Measurements from ENCODE around the gene HOXB7.

The HOXB7 gene

DNA sequence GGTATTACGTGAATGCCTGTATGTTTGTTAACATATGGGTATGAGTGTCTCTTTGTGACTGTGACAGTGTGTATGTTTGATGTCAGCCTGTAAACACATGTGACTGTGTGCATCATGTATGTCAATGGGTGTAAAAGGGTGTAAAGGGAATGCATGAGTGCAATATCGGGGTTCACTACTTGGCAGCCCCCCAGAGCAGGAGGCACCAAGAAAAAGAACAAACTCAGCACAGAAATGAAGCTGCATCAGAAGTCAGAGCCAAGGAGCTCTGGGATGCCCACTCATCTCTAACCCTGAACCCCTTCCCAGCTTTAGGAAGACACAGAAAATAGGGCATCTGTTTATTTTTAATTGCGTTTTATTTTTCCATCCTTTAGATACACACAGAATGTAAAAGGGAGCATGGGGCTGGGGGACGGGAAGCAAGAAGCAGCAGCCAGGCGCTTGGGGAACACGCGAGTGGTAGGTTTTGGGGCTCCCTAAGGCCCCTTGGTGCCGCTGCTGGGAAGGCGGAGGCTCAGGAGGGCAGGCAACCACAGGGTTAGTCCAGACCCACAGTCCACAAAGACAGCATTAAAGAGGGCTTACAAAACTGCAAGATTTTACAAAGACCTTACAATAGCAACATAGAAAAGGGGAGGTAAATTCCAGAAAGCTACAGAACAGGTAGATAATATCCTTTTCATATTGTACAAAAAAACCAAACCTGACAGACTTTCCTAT is 3.8 kb downstream of the HOXB7 start:
- no peak for DNase-seq

GRCh38 chr17:48605991-48606891 is 4.6 kb downstream of the HOXB7 start:
- DNase-seq, result no peak

DNA sequence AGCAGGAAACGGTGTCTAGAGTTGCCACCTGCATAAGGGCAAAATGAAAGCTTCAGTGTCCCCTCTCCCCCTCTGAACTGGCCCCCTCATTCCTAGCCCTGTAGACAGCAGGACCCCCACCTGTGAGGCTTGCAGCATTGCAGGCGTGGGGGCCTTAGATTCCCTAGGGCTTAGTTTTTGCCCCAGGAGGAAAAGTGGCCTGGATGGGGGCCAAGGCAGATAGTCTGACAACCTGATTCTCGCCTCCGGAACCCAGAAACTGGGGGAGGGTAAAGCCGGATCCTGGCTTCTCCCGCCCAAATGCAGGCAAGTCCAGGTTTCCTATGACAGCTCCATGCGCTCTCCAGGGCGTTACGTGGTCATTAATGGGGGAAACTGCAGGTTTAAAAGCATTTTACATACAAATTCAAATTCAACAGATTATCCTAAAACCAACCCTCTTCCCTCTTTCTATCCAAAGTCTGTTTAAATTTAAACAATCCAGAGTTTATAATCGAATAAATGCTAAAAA is 5.4 kb downstream of the HOXB7 start:
- DNase-seq, result no peak

- no peak for DNase-seq
Observed at GRCh38 chr17:48604770-48605329, 6.0 kb downstream of the HOXB7 start, which contains the start of gene HOXB6. HOXB6 (minus strand) TSS chr17:48604986; CDS start chr17:48598150, 6,836 bp downstream.

DNA sequence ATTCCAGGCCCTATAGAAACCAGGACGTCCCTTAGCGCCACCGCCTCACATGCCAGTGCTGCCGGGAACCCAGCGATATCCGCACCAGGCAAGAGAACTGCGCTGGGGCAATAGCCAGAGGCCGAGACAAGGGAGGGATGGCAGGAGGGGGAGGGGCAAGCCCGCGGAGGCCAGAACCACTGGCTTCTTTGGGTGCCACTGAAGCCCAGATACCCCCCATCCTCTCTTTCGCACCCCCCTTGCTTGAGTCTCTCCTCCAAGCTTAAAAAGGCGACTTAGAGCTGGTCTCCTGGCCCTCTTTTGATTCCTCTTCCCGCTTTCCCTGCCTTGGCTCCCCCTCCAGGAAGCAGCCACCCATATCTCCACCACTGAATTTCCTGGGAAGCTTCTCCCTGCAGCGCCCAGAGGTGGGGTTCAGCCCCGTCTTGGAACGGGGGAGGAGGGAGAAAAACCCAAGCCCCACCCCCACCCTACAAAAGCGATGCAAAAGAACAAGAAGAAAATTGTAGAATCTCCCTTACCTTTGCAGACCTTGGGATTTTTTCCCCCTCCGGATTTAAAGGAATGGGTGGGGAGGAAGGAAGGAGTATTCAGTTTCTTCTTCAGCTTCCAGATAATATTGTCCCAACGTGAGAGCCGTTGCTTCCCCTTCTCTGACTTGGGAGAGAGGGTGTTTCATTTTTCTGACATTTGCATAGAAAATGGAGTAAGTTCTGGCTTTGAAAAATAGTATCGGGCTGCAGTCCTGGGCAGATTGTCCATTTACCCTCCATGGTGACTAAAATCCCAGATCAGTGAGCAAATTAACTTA is 6.7 kb downstream of the HOXB7 start:
- DNase-seq, result no peak

DNA sequence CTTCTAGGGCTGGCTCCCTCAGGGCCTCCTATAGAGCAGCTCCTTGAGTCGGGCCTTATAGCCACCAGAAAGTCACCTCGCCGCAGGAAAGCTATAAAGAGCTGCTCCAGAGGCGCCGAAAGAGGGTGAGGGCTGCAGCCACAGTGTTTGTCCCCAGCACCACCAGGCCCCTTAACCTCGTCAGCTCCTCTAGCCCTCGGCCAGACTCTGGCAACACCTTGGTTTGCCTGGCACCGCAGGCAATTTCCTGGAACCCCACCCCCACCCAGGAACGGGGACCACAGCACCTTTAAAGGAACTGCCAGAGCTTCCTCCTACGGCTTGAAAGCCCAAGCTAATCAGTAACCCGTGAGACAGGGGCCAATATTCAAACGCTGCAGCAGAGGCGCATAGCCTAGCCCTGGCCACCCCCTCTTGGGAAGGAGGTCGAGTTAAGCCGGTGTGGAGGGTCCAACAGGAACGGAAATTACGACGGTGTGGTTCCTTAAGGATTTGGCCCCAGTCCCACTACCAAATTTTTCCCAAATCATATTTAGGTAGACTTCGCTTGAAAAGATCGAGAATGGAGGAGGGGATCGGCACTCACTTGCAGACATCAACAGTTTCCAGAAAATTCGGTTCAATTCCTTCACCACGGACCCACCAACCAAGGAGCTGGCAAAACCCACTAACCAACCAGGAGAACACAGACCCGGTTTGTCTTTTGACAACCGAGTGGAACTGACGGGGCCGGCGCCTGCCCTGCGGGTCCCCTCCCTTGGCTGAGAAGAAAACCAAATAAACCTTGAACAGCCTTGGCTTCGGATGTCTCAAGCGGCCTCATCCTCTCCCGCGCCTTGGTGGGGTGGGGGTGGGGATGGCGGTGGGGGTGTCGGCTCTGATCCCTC is 9.0 kb downstream of the HOXB7 start:
- DNase-seq, result no peak

GRCh38 chr17:48601207-48601538 is 9.6 kb downstream of the HOXB7 start:
- no peak for DNase-seq

DNA sequence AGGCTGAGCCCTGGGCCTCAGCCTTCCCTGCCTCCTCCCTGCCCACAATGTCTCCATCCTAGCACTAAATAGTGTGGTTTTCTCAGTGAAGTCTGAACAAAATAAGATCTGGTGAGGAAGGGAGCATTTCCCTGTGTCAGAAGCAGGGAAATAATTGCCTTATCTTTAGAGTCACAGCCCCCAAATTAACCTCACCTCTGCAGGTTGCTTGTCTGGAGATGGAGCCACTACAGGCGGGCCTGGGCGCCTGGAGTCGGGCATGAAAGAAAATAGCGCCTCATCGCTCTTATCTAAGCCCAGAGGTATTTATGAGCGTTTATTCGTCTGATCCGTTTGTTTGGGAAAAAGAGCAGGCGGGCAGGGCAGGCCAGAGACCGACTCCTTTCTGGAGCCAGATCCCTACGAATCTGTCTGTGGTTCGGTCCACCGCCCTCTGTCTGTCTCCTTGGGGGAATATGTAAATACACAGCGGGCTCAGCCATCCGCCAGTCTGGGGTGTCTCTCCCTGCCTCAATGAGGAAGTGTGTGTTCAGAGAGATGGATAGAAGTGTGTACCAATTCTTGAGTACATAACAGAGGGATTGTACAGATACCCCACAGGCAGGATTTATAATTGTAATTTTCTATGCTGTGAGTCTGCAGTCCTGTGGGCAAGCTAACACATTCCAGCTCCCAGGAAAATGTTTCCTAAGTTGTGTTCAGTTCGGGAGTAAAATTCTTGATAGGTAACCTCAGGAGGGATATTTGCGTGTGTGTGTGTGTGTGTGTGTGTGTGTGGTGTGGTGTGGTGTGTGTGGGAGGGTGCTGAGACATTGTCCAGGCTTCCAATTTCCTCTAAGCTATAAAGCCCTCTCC is 10.3 kb downstream of the HOXB7 start:
- DNase-seq, result no peak

GRCh38 chr17:48599354-48599753 is 11.5 kb downstream of the HOXB7 start:
- DNase-seq, result no peak

GRCh38 chr17:48598736-48599135 is 12.1 kb downstream of the HOXB7 start:
- DNase-seq, result no peak

GRCh38 chr17:48597778-48598631 is 12.8 kb downstream of the HOXB7 start:
- peak; percentile 43 for DNase-seq

- no peak for DNase-seq
Observed at GRCh38 chr17:48597528-48597777, 13.4 kb downstream of the HOXB7 start.

DNA sequence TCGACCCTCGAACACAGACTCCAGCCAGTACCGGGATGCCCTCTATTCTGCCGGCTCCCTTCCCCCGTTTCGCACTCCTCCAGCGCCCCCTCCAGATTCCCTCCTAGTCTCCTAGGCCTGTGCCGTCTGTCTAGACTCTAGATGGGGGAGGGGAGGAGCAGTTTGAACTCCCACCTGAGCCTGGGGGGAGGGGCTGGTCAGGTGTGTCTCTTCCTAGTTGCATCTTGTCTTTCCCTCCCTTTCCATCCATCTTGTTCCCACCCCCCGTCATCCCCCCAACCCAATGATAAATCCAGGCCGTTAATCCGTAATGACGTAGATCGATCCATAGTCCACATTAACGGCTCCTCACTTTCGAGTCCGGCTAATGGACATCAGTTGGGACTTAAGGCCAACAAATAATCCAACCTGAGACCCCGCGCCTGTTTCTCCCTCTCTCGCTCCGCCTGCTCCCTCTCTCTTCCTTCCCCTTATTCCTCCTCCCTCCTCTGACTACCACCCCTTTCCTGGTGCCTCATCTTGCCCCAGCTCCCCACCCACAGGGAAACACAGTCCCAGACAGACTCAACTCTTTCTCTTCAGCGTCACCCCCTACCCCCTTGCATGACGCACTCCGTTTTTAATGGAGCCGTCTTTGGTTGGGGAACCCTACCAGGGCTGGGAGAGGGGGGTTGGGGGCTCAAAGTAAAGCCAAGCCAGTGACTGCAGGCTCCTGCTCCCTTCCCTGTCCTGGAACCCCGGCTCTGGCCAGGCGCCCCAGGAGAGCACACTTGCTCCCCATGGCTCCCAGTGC is 13.9 kb downstream of the HOXB7 start:
- DNase-seq, result no peak

DNA sequence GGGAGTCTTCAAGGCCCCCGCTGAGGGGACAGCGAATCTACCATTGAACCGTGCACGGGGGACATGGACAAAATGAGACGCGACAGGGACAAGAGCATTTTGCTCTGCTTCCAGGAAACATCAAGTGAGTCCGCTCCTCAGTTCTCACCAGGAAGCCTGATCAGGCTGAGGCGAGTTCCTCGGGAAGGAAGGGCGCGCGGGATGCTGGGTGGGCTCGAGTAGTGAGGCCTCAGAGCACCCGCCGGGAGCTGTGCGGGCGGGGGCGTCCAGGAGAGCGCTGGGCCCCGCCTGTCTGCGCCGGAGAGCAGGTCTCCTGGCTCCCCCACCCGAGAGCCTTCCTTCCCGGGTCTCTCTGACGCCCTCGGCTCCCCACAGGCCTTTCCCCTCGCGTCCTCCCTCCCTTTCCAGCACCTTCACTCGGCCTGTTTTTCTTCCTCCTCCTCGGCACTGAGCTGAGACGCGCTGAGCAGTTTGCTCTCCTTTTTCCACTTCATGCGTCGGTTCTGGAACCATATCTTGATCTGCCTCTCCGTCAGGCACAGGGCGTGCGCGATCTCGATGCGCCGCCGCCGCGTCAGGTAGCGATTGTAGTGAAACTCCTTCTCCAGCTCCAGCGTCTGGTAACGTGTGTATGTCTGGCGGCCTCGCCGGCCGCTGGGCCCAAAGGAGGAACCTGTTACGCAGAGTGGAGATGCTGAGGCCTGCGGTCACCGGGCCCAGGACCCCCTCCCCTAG is 14.7 kb downstream of the HOXB7 start:
- peak; percentile 45 for DNase-seq

DNA sequence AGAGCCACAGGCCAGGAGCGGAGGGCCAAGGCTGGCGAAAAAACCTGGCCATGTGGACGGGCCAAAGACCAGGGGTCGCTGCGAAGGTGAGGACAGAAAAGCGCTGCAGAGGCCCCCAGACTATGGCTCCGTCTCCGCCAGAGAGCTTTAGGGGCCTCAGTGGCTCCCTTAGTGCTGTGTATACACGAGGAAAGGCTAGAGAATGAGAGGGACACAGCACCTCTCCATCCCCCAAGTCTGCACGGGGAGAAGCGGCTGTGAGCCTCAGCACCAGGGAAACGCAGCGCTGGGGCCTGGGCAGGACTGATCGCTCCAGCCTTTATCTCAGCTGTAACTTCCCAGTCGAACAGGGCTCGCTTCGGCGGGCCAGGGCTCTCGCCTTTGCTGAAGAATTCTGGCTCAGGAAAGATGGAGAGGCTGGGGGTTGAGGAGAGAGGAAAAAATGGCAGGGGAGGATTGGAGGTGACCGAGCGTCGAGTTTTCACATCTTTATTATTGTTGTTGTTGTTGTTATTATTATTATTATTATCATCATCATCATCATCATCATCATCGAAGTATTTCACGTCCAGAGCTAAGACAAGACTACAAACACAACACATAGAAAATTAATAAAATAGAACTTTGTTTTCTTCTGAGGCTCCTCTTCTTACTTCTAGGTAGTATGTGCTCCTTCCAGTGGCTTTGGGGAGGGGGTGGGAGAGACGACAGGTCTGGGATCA is 15.4 kb downstream of the HOXB7 start:
- no peak for DNase-seq

DNA sequence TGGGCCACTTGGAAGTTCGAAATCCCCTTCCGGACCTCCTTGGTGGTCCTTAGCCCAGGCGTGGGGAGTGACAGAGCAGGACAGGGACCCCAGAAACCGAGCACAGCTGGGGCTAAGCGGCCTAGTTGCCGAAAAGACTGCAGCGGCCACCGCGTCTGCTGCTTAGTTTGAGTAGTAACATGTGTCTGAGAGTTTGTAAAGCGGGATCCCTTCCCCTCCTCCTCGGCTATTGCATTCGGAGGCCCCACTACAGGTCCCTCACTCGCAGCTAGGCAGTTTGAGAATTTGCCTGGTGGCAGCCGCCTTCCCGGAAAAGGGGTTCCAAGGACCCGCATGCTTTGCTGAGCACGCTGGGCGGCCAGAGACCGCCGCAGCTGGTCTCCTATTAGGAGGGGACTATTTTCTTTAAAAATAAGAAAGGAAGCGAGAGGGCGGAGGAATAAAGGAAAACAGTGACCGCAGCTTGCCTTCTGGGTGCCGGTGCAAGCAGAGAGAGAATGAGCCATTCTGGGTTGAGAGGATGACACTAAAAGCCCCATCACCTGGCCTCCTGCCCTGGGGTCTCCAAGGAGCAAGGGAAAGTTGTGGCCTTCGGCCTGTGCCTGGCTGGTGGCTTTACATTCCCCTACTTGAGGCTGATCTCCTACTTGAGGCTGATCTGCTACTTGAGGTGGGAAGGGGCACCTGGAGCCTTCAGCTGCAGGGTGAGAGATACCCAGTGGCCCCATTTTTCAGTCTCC is 16.1 kb downstream of the HOXB7 start:
- no peak for DNase-seq
